Measurements from ENCODE around the gene OR52I2. TPM values are rescaled to one million over a fixed set of nuclear protein-coding genes. Genes with fewer than 3 reads are reported as not detected.

Gene OR52I2
- total and polyA plus RNA-seq, 8 donors, result 0.03 to 0.07 (median 0.03) TPM; not detected in 4

- H3K4me3 ChIP-seq, result no peak overlapping the region
- no peak for ATAC-seq
- H3K9me3 ChIP-seq, result no peaks in the 10 kb centered on the region
- H3K27me3 ChIP-seq, result peaks cover 0 to 22% of the 10 kb centered on the region in 2 donors
- no peak for TF ChIP-seq CTCF (IDR thresholded peaks at IDR 0.05)
- no peak for DNase-seq
- H3K4me1 ChIP-seq, result no peaks in the 10 kb centered on the region
- no peaks in the 10 kb centered on the region for H3K36me3 ChIP-seq
- no peak overlapping the region for H3K27ac ChIP-seq
- intact Hi-C loops (cut with DNase I), result no loop called here
These were observed 1.4 kb upstream of the OR52I2 start for GRCh38 chr11:4580124-4580523.

GRCh38 chr11:4589017-4589416 lies 7.5 kb downstream of the OR52I2 start:
- ATAC-seq, result no peak

GRCh38 chr11:4593739-4594138 lies 12.2 kb downstream of the OR52I2 start, which contains the start of gene OR52I1:
Gene OR52I1 (plus strand): TSS chr11:4594039. CDS start chr11:4594039, 0 bp downstream.
- intact Hi-C loops (cut with DNase I), result no loop called here
- H3K9me3 ChIP-seq, result no peaks in the 10 kb centered on the region
- no peaks in the 10 kb centered on the region for H3K4me1 ChIP-seq
- ATAC-seq (no peak), DNase-seq (no peak)
- H3K27me3 ChIP-seq, result no peaks in the 10 kb centered on the region
- no peak within 1 kb of the TSS for H3K4me3 ChIP-seq
- H3K27ac ChIP-seq, result no peak within 1 kb of the TSS
- no peak for TF ChIP-seq CTCF (IDR thresholded peaks at IDR 0.05)
- peaks cover 0 to 14% of the 10 kb centered on the region in 2 donors for H3K36me3 ChIP-seq

More at GRCh38 chr11:4589017-4589416, 7.5 kb downstream of the OR52I2 start:
- no peak overlapping the region for H3K4me3 ChIP-seq
- no peaks in the 10 kb centered on the region for H3K4me1 ChIP-seq
- H3K27me3 ChIP-seq, result no peaks in the 10 kb centered on the region
- no peak overlapping the region for H3K27ac ChIP-seq
- no peak for DNase-seq
- no peaks in the 10 kb centered on the region for H3K9me3 ChIP-seq
- H3K36me3 ChIP-seq, result no peaks in the 10 kb centered on the region
- intact Hi-C loops (cut with DNase I), result no loop called here
- no peak for TF ChIP-seq CTCF (IDR thresholded peaks at IDR 0.05)

GRCh38 chr11:4605057-4605456 lies 23.5 kb downstream of the OR52I2 start:
- ATAC-seq, result no peak
- H3K36me3 ChIP-seq, result peaks cover 0 to 48% of the 10 kb centered on the region in 2 donors
- H3K4me1 ChIP-seq, result peaks cover 0 to 19% of the 10 kb centered on the region in 2 donors
- DNase-seq, result no peak
- no peak overlapping the region for H3K4me3 ChIP-seq
- H3K27me3 ChIP-seq, result no peaks in the 10 kb centered on the region
- H3K27ac ChIP-seq, result no peak overlapping the region
- intact Hi-C loops (cut with DNase I), result no loop called here
- no peak for TF ChIP-seq CTCF (IDR thresholded peaks at IDR 0.05)
- no peaks in the 10 kb centered on the region for H3K9me3 ChIP-seq

- DNase-seq (peak in 2 of 4 donors; percentile 3 to 21), ATAC-seq (peak; percentile 40)
- peaks cover 0 to 34% of the 10 kb centered on the region in 2 donors for H3K36me3 ChIP-seq
- H3K27me3 ChIP-seq, result no peaks in the 10 kb centered on the region
- H3K4me1 ChIP-seq, result peaks cover 0 to 22% of the 10 kb centered on the region in 2 donors
- H3K4me3 ChIP-seq, result peak overlapping the region in 1 of 2 donors; percentile 63
- peak overlapping the region in 1 of 2 donors; percentile 93 for H3K27ac ChIP-seq
- intact Hi-C loops (cut with DNase I), result no loop called here
- TF ChIP-seq CTCF (IDR thresholded peaks at IDR 0.05), result no peak
- H3K9me3 ChIP-seq, result no peaks in the 10 kb centered on the region
These were observed 24.9 kb downstream of the OR52I2 start for GRCh38 chr11:4606231-4607015.
